ENCODE results near the gene ATP5PD.
A peak's percentile ranks its signal among the peaks of the same experiment; 100 is the strongest.
"Not testable (repeated sequence)": the region's sequence is repeated elsewhere in the genome, so short reads cannot be mapped to it uniquely, and the experiment has no call there.

ATP5PD gene

GRCh38 chr17:75013092-75013559, 33.6 kb downstream of the ATP5PD start:
- H3K27ac ChIP-seq (ENCODE audit: low read depth, low read length, severe bottlenecking): peak overlapping the region; percentile 91
- WGBS, 2 experiments (ENCODE audit: insufficient coverage in 2 of 2): 2% methylated on average over 9 of the region's 10 CpGs

DNA sequence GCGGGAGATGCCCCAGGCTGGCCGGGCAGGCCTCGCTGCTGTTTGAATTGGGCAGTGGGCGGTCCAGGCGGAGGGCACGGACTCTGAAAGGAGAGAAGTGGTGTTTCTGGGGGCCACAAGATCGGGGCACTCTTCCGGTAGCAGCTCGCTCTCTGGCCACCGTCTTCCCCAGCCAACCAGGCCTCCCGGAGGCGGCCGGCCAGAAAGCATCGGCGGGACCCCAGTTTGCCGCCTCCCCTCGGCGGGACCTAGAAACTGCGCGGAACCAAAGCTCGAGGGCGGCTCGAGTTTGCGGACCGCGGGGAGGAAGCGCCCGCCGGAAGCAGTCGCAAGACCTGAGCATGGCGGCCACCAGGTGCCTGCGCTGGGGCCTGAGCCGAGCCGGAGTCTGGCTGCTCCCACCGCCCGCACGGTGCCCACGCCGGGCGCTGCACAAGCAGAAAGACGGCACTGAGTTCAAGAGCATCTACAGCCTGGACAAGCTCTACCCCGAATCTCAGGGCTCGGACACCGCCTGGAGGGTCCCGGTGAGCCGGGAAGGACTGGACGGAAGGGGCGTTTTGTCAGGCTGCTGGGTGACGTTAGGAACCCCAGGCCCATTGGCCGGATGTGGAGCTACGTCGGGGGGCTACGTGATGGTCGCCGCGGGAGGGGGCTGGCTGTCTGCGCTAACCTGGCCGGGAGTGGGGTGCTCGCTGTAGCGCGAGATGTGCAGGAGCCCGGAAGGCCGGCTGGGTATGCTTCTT, 34.2 kb downstream of the ATP5PD start, which contains the start of gene MRPL58:
TSS of gene MRPL58 (plus strand) at position 325 of the 746 bp plus-strand sequence. CDS start at position 342, 17 bp downstream.
- Histone ChIP-seq H3K4me3 (ENCODE audit: extremely low read depth, insufficient read depth, low read length, poor library complexity, severe bottlenecking) (peak within 1 kb of the TSS; percentile 68), H3K36me3 (ENCODE audit: control insufficient read depth, insufficient read depth, low read length) (peaks cover 18% of the 10 kb centered on the region), H3K27ac (ENCODE audit: low read depth, low read length, severe bottlenecking) (peak within 1 kb of the TSS; percentile 91), H3K9me3 (ENCODE audit: control insufficient read depth, low read length) (no peaks in the 10 kb centered on the region), H3K4me1 (ENCODE audit: control insufficient read depth, insufficient read depth, low read length, poor library complexity, severe bottlenecking) (peaks cover 14% of the 10 kb centered on the region)
- WGBS, 2 experiments (ENCODE audit: insufficient coverage in 2 of 2): 3 to 4% methylated on average over 55 to 63 of the region's 63 CpGs

More at GRCh38 chr17:75013092-75013559, 33.6 kb downstream of the ATP5PD start:
- Histone ChIP-seq H3K9me3 (ENCODE audit: control insufficient read depth, low read length) (no peaks in the 10 kb centered on the region), H3K4me3 (ENCODE audit: extremely low read depth, insufficient read depth, low read length, poor library complexity, severe bottlenecking) (peak overlapping the region; percentile 68), H3K4me1 (ENCODE audit: control insufficient read depth, insufficient read depth, low read length, poor library complexity, severe bottlenecking) (peaks cover 14% of the 10 kb centered on the region), H3K36me3 (ENCODE audit: control insufficient read depth, insufficient read depth, low read length) (peaks cover 18% of the 10 kb centered on the region)

GRCh38 chr17:75012096-75012345, 34.7 kb downstream of the ATP5PD start:
- Histone ChIP-seq H3K4me1 (ENCODE audit: control insufficient read depth, insufficient read depth, low read length, poor library complexity, severe bottlenecking) (peaks cover 14% of the 10 kb centered on the region), H3K36me3 (ENCODE audit: control insufficient read depth, insufficient read depth, low read length) (peaks cover 18% of the 10 kb centered on the region), H3K9me3 (ENCODE audit: control insufficient read depth, low read length) (no peaks in the 10 kb centered on the region), H3K4me3 (ENCODE audit: extremely low read depth, insufficient read depth, low read length, poor library complexity, severe bottlenecking) (peak overlapping the region; percentile 68), H3K27ac (ENCODE audit: low read depth, low read length, severe bottlenecking) (peak overlapping the region; percentile 91)
- 29 to 63% methylated on average over 3 to 5 of the region's 5 CpGs for WGBS, 2 experiments (ENCODE audit: insufficient coverage in 2 of 2)

- Histone ChIP-seq H3K9me3 (ENCODE audit: control insufficient read depth, low read length) (no peaks in the 10 kb centered on the region), H3K27ac (ENCODE audit: low read depth, low read length, severe bottlenecking) (peak overlapping the region; percentile 91), H3K36me3 (ENCODE audit: control insufficient read depth, insufficient read depth, low read length) (peaks cover 14% of the 10 kb centered on the region)
Observed at GRCh38 chr17:75011401-75012095, 35.2 kb downstream of the ATP5PD start.

GRCh38 chr17:75010683-75011400, 35.9 kb downstream of the ATP5PD start:
- Histone ChIP-seq H3K27ac (ENCODE audit: low read depth, low read length, severe bottlenecking) (peak overlapping the region; percentile 91), H3K4me3 (ENCODE audit: extremely low read depth, insufficient read depth, low read length, poor library complexity, severe bottlenecking) (no peak overlapping the region), H3K4me1 (ENCODE audit: control insufficient read depth, insufficient read depth, low read length, poor library complexity, severe bottlenecking) (peaks cover 14% of the 10 kb centered on the region), H3K36me3 (ENCODE audit: control insufficient read depth, insufficient read depth, low read length) (peaks cover 14% of the 10 kb centered on the region), H3K9me3 (ENCODE audit: control insufficient read depth, low read length) (no peaks in the 10 kb centered on the region)
- 82 to 85% methylated on average over 5 to 6 of the region's 8 CpGs for WGBS, 2 experiments (ENCODE audit: insufficient coverage in 2 of 2)

More at GRCh38 chr17:75011401-75012095, 35.2 kb downstream of the ATP5PD start:
- Histone ChIP-seq H3K4me3 (ENCODE audit: extremely low read depth, insufficient read depth, low read length, poor library complexity, severe bottlenecking) (peak overlapping the region; percentile 68), H3K4me1 (ENCODE audit: control insufficient read depth, insufficient read depth, low read length, poor library complexity, severe bottlenecking) (peaks cover 14% of the 10 kb centered on the region)
- 84 to 89% methylated on average over 9 to 11 of the region's 13 CpGs for WGBS, 2 experiments (ENCODE audit: insufficient coverage in 2 of 2)

DNA sequence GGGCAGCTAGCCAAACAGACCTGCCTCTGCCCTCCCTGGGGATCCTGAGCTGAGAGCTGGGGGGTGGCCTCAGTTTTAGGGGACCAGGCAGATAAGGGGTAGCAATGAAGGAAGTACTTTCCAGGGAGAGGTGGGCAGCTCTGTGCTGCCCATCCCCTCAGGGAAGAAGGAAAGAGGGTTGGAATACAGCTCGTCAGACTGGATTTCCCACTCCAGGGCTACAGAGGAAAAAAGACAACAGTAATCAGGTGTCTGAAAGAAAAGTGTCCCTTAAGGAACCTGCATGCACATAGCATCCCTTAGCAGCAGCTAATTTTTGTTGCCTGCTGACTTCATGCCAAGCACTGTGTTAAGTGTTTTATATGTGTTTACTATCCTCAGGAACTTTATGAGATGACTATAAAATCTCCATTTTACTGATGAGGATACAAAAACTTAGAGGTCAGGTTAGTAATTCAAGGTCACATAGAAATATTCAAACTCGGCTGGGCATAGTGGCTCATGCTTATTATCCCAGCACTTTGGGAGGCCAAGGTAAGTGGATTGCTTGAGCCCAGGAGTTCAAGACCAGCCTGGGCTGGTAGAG, 37.5 kb downstream of the ATP5PD start:
- 71 to 86% methylated on average over 2 of the region's 2 CpGs for whole genome bisulfite sequencing, 2 experiments (ENCODE audit: insufficient coverage in 2 of 2)
- H3K27ac ChIP-seq (ENCODE audit: low read depth, low read length, severe bottlenecking): no peak overlapping the region

DNA sequence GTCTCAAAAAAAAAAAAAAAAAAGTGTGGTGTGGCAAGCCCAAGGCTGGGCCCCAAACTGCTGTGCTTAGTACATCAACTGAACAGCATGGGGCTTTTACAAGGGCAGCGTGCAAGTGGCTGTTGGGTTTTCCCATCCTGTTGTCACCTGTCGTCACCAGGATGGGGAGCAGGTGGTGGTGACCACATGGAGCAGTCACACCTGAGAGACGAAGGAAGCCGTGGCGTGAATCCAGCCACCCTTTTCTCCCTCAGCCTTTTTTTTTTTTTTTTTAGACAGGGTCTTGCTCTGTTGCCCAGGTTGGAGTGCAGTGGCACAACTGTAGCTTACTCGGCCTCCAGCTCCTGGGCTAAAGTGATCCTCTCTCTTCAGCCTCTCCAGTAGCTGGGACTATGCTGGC, 38.4 kb downstream of the ATP5PD start:
- no peak overlapping the region for H3K27ac ChIP-seq (ENCODE audit: low read depth, low read length, severe bottlenecking)
- WGBS, 2 experiments (ENCODE audit: insufficient coverage in 2 of 2): 93 to 100% methylated on average over 1 to 2 of the region's 6 CpGs
- peaks cover 10% of the 10 kb centered on the region for H3K4me1 ChIP-seq (ENCODE audit: control insufficient read depth, insufficient read depth, low read length, poor library complexity, severe bottlenecking)
- H3K4me3 ChIP-seq (ENCODE audit: extremely low read depth, insufficient read depth, low read length, poor library complexity, severe bottlenecking): no peak overlapping the region
- peaks cover 26% of the 10 kb centered on the region for H3K36me3 ChIP-seq (ENCODE audit: control insufficient read depth, insufficient read depth, low read length)
- no peaks in the 10 kb centered on the region for H3K9me3 ChIP-seq (ENCODE audit: control insufficient read depth, low read length)

More for the DNA sequence above, 37.5 kb downstream of the ATP5PD start:
- H3K36me3 ChIP-seq (ENCODE audit: control insufficient read depth, insufficient read depth, low read length): peaks cover 18% of the 10 kb centered on the region
- peaks cover 14% of the 10 kb centered on the region for H3K4me1 ChIP-seq (ENCODE audit: control insufficient read depth, insufficient read depth, low read length, poor library complexity, severe bottlenecking)
- no peak overlapping the region for H3K4me3 ChIP-seq (ENCODE audit: extremely low read depth, insufficient read depth, low read length, poor library complexity, severe bottlenecking)
- H3K9me3 ChIP-seq (ENCODE audit: control insufficient read depth, low read length): no peaks in the 10 kb centered on the region

DNA sequence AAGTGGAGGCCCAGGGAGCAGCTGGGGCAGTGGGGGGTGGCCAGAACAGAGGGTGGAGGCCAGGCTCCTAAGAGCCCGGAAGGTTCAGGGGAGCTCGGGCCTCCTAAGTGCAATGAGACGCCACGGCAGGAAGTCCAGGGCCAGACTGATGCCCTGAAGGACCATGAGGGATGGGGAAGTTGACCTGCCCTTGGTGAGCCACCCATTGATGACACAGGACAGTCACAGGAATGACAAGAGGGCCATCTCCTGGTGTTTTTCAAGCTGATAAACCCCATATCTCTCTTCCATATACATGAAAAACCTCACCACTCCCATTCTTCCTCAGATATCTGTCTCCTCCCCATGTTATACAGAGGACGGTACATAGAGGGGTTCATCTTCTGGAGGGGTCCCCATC, 40.1 kb downstream of the ATP5PD start:
- Histone ChIP-seq H3K27ac (ENCODE audit: low read depth, low read length, severe bottlenecking) (no peak overlapping the region), H3K9me3 (ENCODE audit: control insufficient read depth, low read length) (no peaks in the 10 kb centered on the region), H3K36me3 (ENCODE audit: control insufficient read depth, insufficient read depth, low read length) (peaks cover 43% of the 10 kb centered on the region), H3K4me1 (ENCODE audit: control insufficient read depth, insufficient read depth, low read length, poor library complexity, severe bottlenecking) (peaks cover 2% of the 10 kb centered on the region), H3K4me3 (ENCODE audit: extremely low read depth, insufficient read depth, low read length, poor library complexity, severe bottlenecking) (no peak overlapping the region)
- WGBS, 2 experiments (ENCODE audit: insufficient coverage in 2 of 2): 95 to 97% methylated on average over 4 to 5 of the region's 5 CpGs

- not testable (repeated sequence) for H3K27ac ChIP-seq (ENCODE audit: low read depth, low read length, severe bottlenecking); H3K4me3 ChIP-seq (ENCODE audit: extremely low read depth, insufficient read depth, low read length, poor library complexity, severe bottlenecking); H3K9me3 ChIP-seq (ENCODE audit: control insufficient read depth, low read length); H3K4me1 ChIP-seq (ENCODE audit: control insufficient read depth, insufficient read depth, low read length, poor library complexity, severe bottlenecking)
- peaks cover 48% of the 10 kb centered on the region for H3K36me3 ChIP-seq (ENCODE audit: control insufficient read depth, insufficient read depth, low read length)
- WGBS, 2 experiments (ENCODE audit: insufficient coverage in 2 of 2): 83% methylated on average over 3 of the region's 6 CpGs; no CpG with 5 or more reads in 1 of the 2 experiments
Observed at GRCh38 chr17:75006084-75006483, 40.7 kb downstream of the ATP5PD start.

DNA sequence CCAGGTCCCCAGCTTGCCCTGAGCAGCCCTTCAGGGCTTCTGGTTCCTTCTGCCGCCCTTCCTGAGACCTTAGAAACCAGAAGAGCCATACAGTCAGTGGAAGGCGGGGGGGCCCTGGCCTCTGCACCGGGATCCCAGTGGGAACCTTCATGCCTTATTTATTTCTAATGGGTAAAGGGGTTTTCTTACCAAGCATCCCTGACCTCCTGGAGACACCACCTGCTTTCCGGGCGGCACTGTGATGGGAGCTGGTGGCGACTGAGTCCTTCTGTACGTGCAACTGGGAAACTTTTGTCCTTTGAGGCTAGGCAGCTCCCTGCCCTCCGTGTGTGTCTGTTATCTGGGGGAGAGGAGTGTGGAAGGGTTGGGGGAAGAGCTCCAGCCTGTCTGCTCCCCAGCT, 41.5 kb downstream of the ATP5PD start:
- Histone ChIP-seq H3K36me3 (ENCODE audit: control insufficient read depth, insufficient read depth, low read length) (peaks cover 54% of the 10 kb centered on the region), H3K9me3 (ENCODE audit: control insufficient read depth, low read length) (no peaks in the 10 kb centered on the region), H3K4me3 (ENCODE audit: extremely low read depth, insufficient read depth, low read length, poor library complexity, severe bottlenecking) (no peak overlapping the region), H3K4me1 (ENCODE audit: control insufficient read depth, insufficient read depth, low read length, poor library complexity, severe bottlenecking) (no peaks in the 10 kb centered on the region), H3K27ac (ENCODE audit: low read depth, low read length, severe bottlenecking) (no peak overlapping the region)
- 89 to 100% methylated on average over 1 to 5 of the region's 8 CpGs for WGBS, 2 experiments (ENCODE audit: insufficient coverage in 2 of 2)

Measured in mesodermal cell (in vitro differentiated cells).